Measurements from ENCODE around the gene ZNF570.
A peak's percentile ranks its signal among the peaks of the same experiment; 100 is the strongest.

ZNF570 gene

DNA sequence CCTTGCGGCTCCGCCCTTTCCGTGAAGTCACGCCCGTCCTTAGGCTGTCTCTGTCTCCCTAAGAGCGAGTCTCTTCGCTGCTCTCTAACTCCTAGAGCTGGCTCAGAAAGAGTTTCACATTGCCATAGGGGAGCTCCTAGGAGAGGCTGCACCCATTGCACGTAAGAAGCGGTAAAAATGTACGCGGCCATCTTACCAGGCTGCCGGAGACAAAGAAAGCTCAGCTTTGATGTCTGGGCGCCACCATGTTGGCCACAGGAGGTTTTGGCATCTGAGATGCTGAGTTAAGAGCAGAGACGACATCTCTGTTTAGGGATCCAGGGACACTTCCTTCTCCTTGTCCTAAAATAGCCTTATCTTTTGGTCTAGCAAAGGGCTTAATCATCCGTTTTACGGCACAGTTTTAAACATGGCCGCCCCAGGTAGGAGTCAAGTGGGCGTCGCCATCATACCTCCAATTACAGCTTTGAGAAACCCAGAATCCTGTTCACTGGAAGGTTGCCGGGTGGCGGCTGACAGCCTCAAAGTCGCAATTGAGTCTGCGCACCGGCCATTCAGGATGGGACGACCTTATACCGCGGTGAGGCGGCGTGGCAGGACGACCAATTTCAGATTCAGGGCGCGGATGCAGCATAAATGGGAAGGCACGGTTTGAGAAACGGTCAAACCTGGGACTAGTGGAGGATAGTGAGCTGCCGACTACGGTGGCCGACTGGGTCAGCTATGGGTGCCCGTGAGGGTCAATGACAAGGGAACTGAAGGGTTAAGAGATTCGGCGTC is 37.4 kb downstream of the ZNF570 start, which contains the start of gene ZNF793 (continued):
- TF ChIP-seq ZNF292 (tag by site-specific recombination; IDR thresholded peaks at IDR 0.05; ENCODE audit: borderline replicate concordance, low read depth) (no peak), ZNF202 (tag by site-specific recombination; IDR thresholded peaks at IDR 0.05; ENCODE audit: borderline replicate concordance) (no peak), TRIM28 (IDR thresholded peaks at IDR 0.05; ENCODE audit: borderline replicate concordance, low read length) (peak; percentile 76), ZNF785 (tag by site-specific recombination; IDR thresholded peaks at IDR 0.05) (peak; percentile 84), ZNF133 (tag by site-specific recombination; IDR thresholded peaks at IDR 0.05) (0 out of 2 replicates have a peak, but pooled peaks have one; percentile 48), SP7 (tag by site-specific recombination; IDR thresholded peaks at IDR 0.05) (peak; percentile 81), SCRT2 (tag by site-specific recombination; IDR thresholded peaks at IDR 0.05) (no peak), KLF1 (tag by site-specific recombination; IDR thresholded peaks at IDR 0.05) (peak; percentile 98), ZNF221 (tag by site-specific recombination; IDR thresholded peaks at IDR 0.05; ENCODE audit: borderline replicate concordance) (peak; percentile 85; the same call in 1 of the 2 replicates), ZNF114 (tag by site-specific recombination; IDR thresholded peaks at IDR 0.05) (no peak), GLIS2 (tag by site-specific recombination; IDR thresholded peaks at IDR 0.05) (peak; percentile 67; the same call in 1 of the 2 replicates), ZNF626 (tag by site-specific recombination; IDR thresholded peaks at IDR 0.05) (no peak), ZNF670 (tag by site-specific recombination; IDR thresholded peaks at IDR 0.05; ENCODE audit: low read depth) (no peak), ZNF837 (tag by site-specific recombination; IDR thresholded peaks at IDR 0.05) (no peak), ZFP69B (tag by site-specific recombination; IDR thresholded peaks at IDR 0.05) (peak; percentile 72), ZNF121 (tag by site-specific recombination; IDR thresholded peaks at IDR 0.05) (no peak), ZXDB (tag by site-specific recombination; IDR thresholded peaks at IDR 0.05) (peak; percentile 97), ZNF274 (IDR thresholded peaks at IDR 0.05; ENCODE audit: low read length) (no peak), ZNF274 (tag by site-specific recombination; IDR thresholded peaks at IDR 0.05; ENCODE audit: borderline replicate concordance) (no peak), GLI4 (tag by site-specific recombination; IDR thresholded peaks at IDR 0.05) (no peak), SALL2 (tag by site-specific recombination; IDR thresholded peaks at IDR 0.05; ENCODE audit: borderline replicate concordance) (no peak), KLF8 (tag by site-specific recombination; IDR thresholded peaks at IDR 0.05) (peak; percentile 85), ZNF561 (tag by site-specific recombination; IDR thresholded peaks at IDR 0.05; ENCODE audit: borderline replicate concordance) (peak; percentile 78), KLF7 (tag by site-specific recombination; IDR thresholded peaks at IDR 0.05; ENCODE audit: borderline replicate concordance) (peak; percentile 95), WT1 (tag by site-specific recombination; IDR thresholded peaks at IDR 0.05) (peak; percentile 36), ZNF157 (tag by site-specific recombination; IDR thresholded peaks at IDR 0.05) (no peak), ZBTB48 (tag by site-specific recombination; IDR thresholded peaks at IDR 0.05) (peak; percentile 87)
- TF ChIP-seq, protein P1, sequence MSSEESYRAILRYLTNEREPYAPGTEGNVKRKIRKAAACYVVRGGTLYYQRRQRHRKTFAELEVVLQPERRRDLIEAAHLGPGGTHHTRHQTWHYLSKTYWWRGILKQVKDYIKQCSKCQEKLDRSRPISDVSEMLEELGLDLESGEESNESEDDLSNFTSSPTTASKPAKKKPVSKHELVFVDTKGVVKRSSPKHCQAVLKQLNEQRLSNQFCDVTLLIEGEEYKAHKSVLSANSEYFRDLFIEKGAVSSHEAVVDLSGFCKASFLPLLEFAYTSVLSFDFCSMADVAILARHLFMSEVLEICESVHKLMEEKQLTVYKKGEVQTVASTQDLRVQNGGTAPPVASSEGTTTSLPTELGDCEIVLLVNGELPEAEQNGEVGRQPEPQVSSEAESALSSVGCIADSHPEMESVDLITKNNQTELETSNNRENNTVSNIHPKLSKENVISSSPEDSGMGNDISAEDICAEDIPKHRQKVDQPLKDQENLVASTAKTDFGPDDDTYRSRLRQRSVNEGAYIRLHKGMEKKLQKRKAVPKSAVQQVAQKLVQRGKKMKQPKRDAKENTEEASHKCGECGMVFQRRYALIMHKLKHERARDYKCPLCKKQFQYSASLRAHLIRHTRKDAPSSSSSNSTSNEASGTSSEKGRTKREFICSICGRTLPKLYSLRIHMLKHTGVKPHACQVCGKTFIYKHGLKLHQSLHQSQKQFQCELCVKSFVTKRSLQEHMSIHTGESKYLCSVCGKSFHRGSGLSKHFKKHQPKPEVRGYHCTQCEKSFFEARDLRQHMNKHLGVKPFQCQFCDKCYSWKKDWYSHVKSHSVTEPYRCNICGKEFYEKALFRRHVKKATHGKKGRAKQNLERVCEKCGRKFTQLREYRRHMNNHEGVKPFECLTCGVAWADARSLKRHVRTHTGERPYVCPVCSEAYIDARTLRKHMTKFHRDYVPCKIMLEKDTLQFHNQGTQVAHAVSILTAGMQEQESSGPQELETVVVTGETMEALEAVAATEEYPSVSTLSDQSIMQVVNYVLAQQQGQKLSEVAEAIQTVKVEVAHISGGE (tag by site-specific recombination; conservative IDR thresholded peaks at IDR 0.05; ENCODE audit: low read depth), result peak; percentile 65
- TF ChIP-seq, protein P2, sequence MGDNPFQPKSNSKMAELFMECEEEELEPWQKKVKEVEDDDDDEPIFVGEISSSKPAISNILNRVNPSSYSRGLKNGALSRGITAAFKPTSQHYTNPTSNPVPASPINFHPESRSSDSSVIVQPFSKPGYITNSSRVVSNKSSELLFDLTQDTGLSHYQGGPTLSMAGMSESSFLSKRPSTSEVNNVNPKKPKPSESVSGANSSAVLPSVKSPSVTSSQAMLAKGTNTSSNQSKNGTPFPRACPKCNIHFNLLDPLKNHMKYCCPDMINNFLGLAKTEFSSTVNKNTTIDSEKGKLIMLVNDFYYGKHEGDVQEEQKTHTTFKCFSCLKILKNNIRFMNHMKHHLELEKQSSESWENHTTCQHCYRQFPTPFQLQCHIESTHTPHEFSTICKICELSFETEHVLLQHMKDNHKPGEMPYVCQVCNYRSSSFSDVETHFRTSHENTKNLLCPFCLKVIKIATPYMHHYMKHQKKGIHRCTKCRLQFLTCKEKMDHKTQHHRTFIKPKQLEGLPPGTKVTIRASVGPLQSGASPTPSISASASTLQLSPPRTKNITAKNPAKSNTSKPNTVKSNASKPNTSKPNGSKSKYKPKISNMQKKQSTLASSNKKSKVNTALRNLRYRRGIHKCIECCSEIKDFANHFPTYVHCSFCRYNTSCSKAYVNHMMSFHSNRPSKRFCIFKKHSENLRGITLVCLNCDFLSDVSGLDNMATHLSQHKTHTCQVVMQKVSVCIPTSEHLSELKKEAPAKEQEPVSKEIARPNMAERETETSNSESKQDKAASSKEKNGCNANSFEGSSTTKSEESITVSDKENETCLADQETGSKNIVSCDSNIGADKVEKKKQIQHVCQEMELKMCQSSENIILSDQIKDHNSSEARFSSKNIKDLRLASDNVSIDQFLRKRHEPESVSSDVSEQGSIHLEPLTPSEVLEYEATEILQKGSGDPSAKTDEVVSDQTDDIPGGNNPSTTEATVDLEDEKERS (tag by site-specific recombination; IDR thresholded peaks at IDR 0.05), result peak; percentile 85
- TF ChIP-seq, protein P3, sequence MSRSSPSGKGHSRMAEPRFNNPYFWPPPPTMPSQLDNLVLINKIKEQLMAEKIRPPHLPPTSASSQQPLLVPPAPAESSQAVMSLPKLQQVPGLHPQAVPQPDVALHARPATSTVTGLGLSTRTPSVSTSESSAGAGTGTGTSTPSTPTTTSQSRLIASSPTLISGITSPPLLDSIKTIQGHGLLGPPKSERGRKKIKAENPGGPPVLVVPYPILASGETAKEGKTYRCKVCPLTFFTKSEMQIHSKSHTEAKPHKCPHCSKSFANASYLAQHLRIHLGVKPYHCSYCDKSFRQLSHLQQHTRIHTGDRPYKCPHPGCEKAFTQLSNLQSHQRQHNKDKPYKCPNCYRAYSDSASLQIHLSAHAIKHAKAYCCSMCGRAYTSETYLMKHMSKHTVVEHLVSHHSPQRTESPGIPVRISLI (tag by site-specific recombination; IDR thresholded peaks at IDR 0.05), result no peak
- TF ChIP-seq, protein P4, sequence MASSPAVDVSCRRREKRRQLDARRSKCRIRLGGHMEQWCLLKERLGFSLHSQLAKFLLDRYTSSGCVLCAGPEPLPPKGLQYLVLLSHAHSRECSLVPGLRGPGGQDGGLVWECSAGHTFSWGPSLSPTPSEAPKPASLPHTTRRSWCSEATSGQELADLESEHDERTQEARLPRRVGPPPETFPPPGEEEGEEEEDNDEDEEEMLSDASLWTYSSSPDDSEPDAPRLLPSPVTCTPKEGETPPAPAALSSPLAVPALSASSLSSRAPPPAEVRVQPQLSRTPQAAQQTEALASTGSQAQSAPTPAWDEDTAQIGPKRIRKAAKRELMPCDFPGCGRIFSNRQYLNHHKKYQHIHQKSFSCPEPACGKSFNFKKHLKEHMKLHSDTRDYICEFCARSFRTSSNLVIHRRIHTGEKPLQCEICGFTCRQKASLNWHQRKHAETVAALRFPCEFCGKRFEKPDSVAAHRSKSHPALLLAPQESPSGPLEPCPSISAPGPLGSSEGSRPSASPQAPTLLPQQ (tag by site-specific recombination; IDR thresholded peaks at IDR 0.05), result peak; percentile 92

Measured in HEK293 (cell line).